ENCODE data around the gene RPUSD4.

The RPUSD4 gene

GRCh38 chr11:126172596-126173038, 38.8 kb downstream of the RPUSD4 start:
- TF ChIP-seq FOXM1 (IDR thresholded peaks at IDR 0.05; ENCODE audit: borderline replicate concordance), result no peak
- no peak for TF ChIP-seq TARDBP (IDR thresholded peaks at IDR 0.05)
- no peak for TF ChIP-seq NFRKB (IDR thresholded peaks at IDR 0.05)
- no peak for TF ChIP-seq FOXA1 (IDR thresholded peaks at IDR 0.05)
- no peak for TF ChIP-seq L3MBTL2 (conservative IDR thresholded peaks at IDR 0.05)
- no peak for TF ChIP-seq FOXK2 (IDR thresholded peaks at IDR 0.05)
- TF ChIP-seq LEF1 (IDR thresholded peaks at IDR 0.05; ENCODE audit: borderline replicate concordance), result no peak
- no peak for TF ChIP-seq HDGF (IDR thresholded peaks at IDR 0.05; ENCODE audit: borderline replicate concordance)
- ChIA-PET CTCF (no interaction called here), POLR2A (no interaction called here)
- DNase-seq (ENCODE audit: extremely low spot score), result no peak

GRCh38 chr11:126169291-126169690, 42.2 kb downstream of the RPUSD4 start:
- POLR2A ChIA-PET, result no interaction called here
- CTCF ChIA-PET, result no interaction called here
- DNase-seq (ENCODE audit: extremely low spot score), result no peak
- no peak for TF ChIP-seq TARDBP (IDR thresholded peaks at IDR 0.05)
- TF ChIP-seq L3MBTL2 (conservative IDR thresholded peaks at IDR 0.05), result no peak
- no peak for TF ChIP-seq HDGF (IDR thresholded peaks at IDR 0.05; ENCODE audit: borderline replicate concordance)
- TF ChIP-seq LEF1 (IDR thresholded peaks at IDR 0.05; ENCODE audit: borderline replicate concordance), result no peak
- no peak for TF ChIP-seq ZNF384 (IDR thresholded peaks at IDR 0.05)
- TF ChIP-seq CTBP1 (IDR thresholded peaks at IDR 0.05; ENCODE audit: borderline replicate concordance), result no peak

GRCh38 chr11:126167488-126167887, 44.0 kb downstream of the RPUSD4 start:
- ChIA-PET CTCF (interaction anchor here (1.2 kb wide), 1 partner anchor 14 kb away, joined by 3 read pairs; no protein-coding TSS in a partner anchor), POLR2A (no interaction called here)
- TF ChIP-seq FOXM1 (IDR thresholded peaks at IDR 0.05; ENCODE audit: borderline replicate concordance), result no peak
- no peak for TF ChIP-seq LEF1 (IDR thresholded peaks at IDR 0.05; ENCODE audit: borderline replicate concordance)
- TF ChIP-seq SUZ12 (IDR thresholded peaks at IDR 0.05), result no peak
- no peak for TF ChIP-seq ZNF384 (IDR thresholded peaks at IDR 0.05)
- no peak for TF ChIP-seq L3MBTL2 (conservative IDR thresholded peaks at IDR 0.05)
- no peak for TF ChIP-seq PKNOX1 (IDR thresholded peaks at IDR 0.05)
- no peak for TF ChIP-seq BHLHE40 (IDR thresholded peaks at IDR 0.05; ENCODE audit: borderline replicate concordance)
- no peak for TF ChIP-seq TARDBP (IDR thresholded peaks at IDR 0.05)
- TF ChIP-seq FOXA1 (IDR thresholded peaks at IDR 0.05), result no peak
- no peak for TF ChIP-seq FOXK2 (IDR thresholded peaks at IDR 0.05)
- TF ChIP-seq ELF4 (IDR thresholded peaks at IDR 0.05), result no peak
- TF ChIP-seq CTBP1 (IDR thresholded peaks at IDR 0.05; ENCODE audit: borderline replicate concordance), result no peak
- no peak for TF ChIP-seq HDGF (IDR thresholded peaks at IDR 0.05; ENCODE audit: borderline replicate concordance)
- no peak for TF ChIP-seq NFRKB (IDR thresholded peaks at IDR 0.05)
- TF ChIP-seq SP1 (IDR thresholded peaks at IDR 0.05), result no peak
- no peak for DNase-seq (ENCODE audit: extremely low spot score)

GRCh38 chr11:126166413-126166812, 45.0 kb downstream of the RPUSD4 start:
- DNase-seq (ENCODE audit: extremely low spot score), result no peak
- ChIA-PET POLR2A (no interaction called here), CTCF (no interaction called here)
- TF ChIP-seq ZNF384 (IDR thresholded peaks at IDR 0.05), result no peak
- no peak for TF ChIP-seq TARDBP (IDR thresholded peaks at IDR 0.05)
- no peak for TF ChIP-seq CTBP1 (IDR thresholded peaks at IDR 0.05; ENCODE audit: borderline replicate concordance)
- TF ChIP-seq BHLHE40 (IDR thresholded peaks at IDR 0.05; ENCODE audit: borderline replicate concordance), result no peak
- no peak for TF ChIP-seq LEF1 (IDR thresholded peaks at IDR 0.05; ENCODE audit: borderline replicate concordance)
- TF ChIP-seq SP1 (IDR thresholded peaks at IDR 0.05), result no peak
- no peak for TF ChIP-seq L3MBTL2 (conservative IDR thresholded peaks at IDR 0.05)
- TF ChIP-seq SUZ12 (IDR thresholded peaks at IDR 0.05), result no peak
- TF ChIP-seq HDGF (IDR thresholded peaks at IDR 0.05; ENCODE audit: borderline replicate concordance), result no peak
- TF ChIP-seq FOXM1 (IDR thresholded peaks at IDR 0.05; ENCODE audit: borderline replicate concordance), result no peak
- no peak for TF ChIP-seq FOXA1 (IDR thresholded peaks at IDR 0.05)
- TF ChIP-seq FOXK2 (IDR thresholded peaks at IDR 0.05), result no peak
- TF ChIP-seq NFRKB (IDR thresholded peaks at IDR 0.05), result no peak
- no peak for TF ChIP-seq PKNOX1 (IDR thresholded peaks at IDR 0.05)

- TF ChIP-seq CTBP1 (IDR thresholded peaks at IDR 0.05; ENCODE audit: borderline replicate concordance) (no peak), ELF4 (IDR thresholded peaks at IDR 0.05) (no peak), LEF1 (IDR thresholded peaks at IDR 0.05; ENCODE audit: borderline replicate concordance) (no peak), PKNOX1 (IDR thresholded peaks at IDR 0.05) (no peak), ZNF384 (IDR thresholded peaks at IDR 0.05) (no peak), FOXM1 (IDR thresholded peaks at IDR 0.05; ENCODE audit: borderline replicate concordance) (no peak), SP1 (IDR thresholded peaks at IDR 0.05) (no peak), FOXA1 (IDR thresholded peaks at IDR 0.05) (no peak), TARDBP (IDR thresholded peaks at IDR 0.05) (no peak), L3MBTL2 (conservative IDR thresholded peaks at IDR 0.05) (no peak), SUZ12 (IDR thresholded peaks at IDR 0.05) (no peak), HDGF (IDR thresholded peaks at IDR 0.05; ENCODE audit: borderline replicate concordance) (no peak), FOXK2 (IDR thresholded peaks at IDR 0.05) (no peak), BHLHE40 (IDR thresholded peaks at IDR 0.05; ENCODE audit: borderline replicate concordance) (no peak), ARNT (IDR thresholded peaks at IDR 0.05) (no peak), NFRKB (IDR thresholded peaks at IDR 0.05) (no peak)
- DNase-seq (ENCODE audit: extremely low spot score), result no peak
- CTCF ChIA-PET, result no interaction called here
- POLR2A ChIA-PET, result no interaction called here
These were observed 45.7 kb downstream of the RPUSD4 start for GRCh38 chr11:126165757-126166156.

GRCh38 chr11:126165311-126165720, 46.1 kb downstream of the RPUSD4 start:
- no peak for DNase-seq (ENCODE audit: extremely low spot score)
- CTCF ChIA-PET, result no interaction called here
- TF ChIP-seq FOXM1 (IDR thresholded peaks at IDR 0.05; ENCODE audit: borderline replicate concordance) (no peak), LEF1 (IDR thresholded peaks at IDR 0.05; ENCODE audit: borderline replicate concordance) (no peak), PKNOX1 (IDR thresholded peaks at IDR 0.05) (no peak), HDGF (IDR thresholded peaks at IDR 0.05; ENCODE audit: borderline replicate concordance) (no peak), ELF4 (IDR thresholded peaks at IDR 0.05) (no peak), NFRKB (IDR thresholded peaks at IDR 0.05) (no peak), ZNF384 (IDR thresholded peaks at IDR 0.05) (no peak), FOXK2 (IDR thresholded peaks at IDR 0.05) (no peak), ARNT (IDR thresholded peaks at IDR 0.05) (no peak), SUZ12 (IDR thresholded peaks at IDR 0.05) (no peak), BHLHE40 (IDR thresholded peaks at IDR 0.05; ENCODE audit: borderline replicate concordance) (no peak)
- POLR2A ChIA-PET, result no interaction called here
